Measurements from ENCODE around the gene TGM5. TPM values are rescaled to one million over a fixed set of nuclear protein-coding genes. Genes with fewer than 3 reads are reported as not detected.

TGM5 gene
- total and polyA plus RNA-seq, 2 experiments from 2014 or later = not detected

GRCh38 chr15:43277901-43278300 lies 11.2 kb upstream of the TGM5 start:
- no peak overlapping the region for H3K4me3 Mint-ChIP-seq
- no peak overlapping the region for H3K4me3 ChIP-seq
- no peak for DNase-seq (ENCODE audit: low spot score)

More at GRCh38 chr15:43277901-43278300, 11.2 kb upstream of the TGM5 start:
- H3K27me3 Mint-ChIP-seq (ENCODE audit: insufficient read depth, low read depth, poor library complexity) = peaks cover 6% of the 10 kb centered on the region
- H4K20me1 ChIP-seq (replicated peaks; ENCODE audit: insufficient read depth) = no peaks in the 10 kb centered on the region
- no peaks in the 10 kb centered on the region for H3K27me3 ChIP-seq (ENCODE audit: insufficient read depth)
- no peak overlapping the region for H3K27ac ChIP-seq (ENCODE audit: low read depth)
- no peaks in the 10 kb centered on the region for H3K36me3 Mint-ChIP-seq (ENCODE audit: low read depth)
- H3K4me2 ChIP-seq = no peak overlapping the region
- H3K9me3 Mint-ChIP-seq = no peaks in the 10 kb centered on the region
- H3K4me1 ChIP-seq (ENCODE audit: insufficient read depth) = no peaks in the 10 kb centered on the region
- H3K4me1 Mint-ChIP-seq = no peaks in the 10 kb centered on the region
- H3F3A ChIP-seq (replicated peaks; ENCODE audit: low read depth) = no peaks in the 10 kb centered on the region
- no peaks in the 10 kb centered on the region for H3K36me3 ChIP-seq (ENCODE audit: insufficient read depth)
- no peak overlapping the region for H3K27ac Mint-ChIP-seq
- no peak for TF ChIP-seq ZNF331 (CRISPR knock-in tag; IDR thresholded peaks at IDR 0.05; ENCODE audit: low read depth)
- TF ChIP-seq JUNB (IDR thresholded peaks at IDR 0.05; ENCODE audit: unreplicated experiment) = no peak
- TF ChIP-seq ZNF114 (CRISPR knock-in tag; IDR thresholded peaks at IDR 0.05) = no peak
- TF ChIP-seq NANOG (IDR thresholded peaks at IDR 0.05; ENCODE audit: borderline replicate concordance) = no peak
- no peak for TF ChIP-seq CREB1 (CRISPR knock-in tag; IDR thresholded peaks at IDR 0.05; ENCODE audit: low read depth)
- TF ChIP-seq REST (IDR thresholded peaks at IDR 0.05; ENCODE audit: unreplicated experiment) = no peak
- TF ChIP-seq ZNF462 (CRISPR knock-in tag; IDR thresholded peaks at IDR 0.05) = no peak
- no peak for TF ChIP-seq ETS1 (IDR thresholded peaks at IDR 0.05)
- no peak for TF ChIP-seq CTCF (conservative IDR thresholded peaks at IDR 0.05; ENCODE audit: low read depth in 2 of 2)
- no peak for TF ChIP-seq EZH2phosphoT487 (IDR thresholded peaks at IDR 0.05; ENCODE audit: unreplicated experiment)
- no peak for TF ChIP-seq EZH2 (IDR thresholded peaks at IDR 0.05; ENCODE audit: low read depth, unreplicated experiment)
- TF ChIP-seq POLR2AphosphoS5 (IDR thresholded peaks at IDR 0.05; ENCODE audit: low read depth) = no peak
- no peak for TF ChIP-seq STAT1 (IDR thresholded peaks at IDR 0.05; ENCODE audit: unreplicated experiment)
- no peak overlapping the region for H2AFZ ChIP-seq
- ATAC-seq = no peak
- no peaks in the 10 kb centered on the region for H3K79me2 ChIP-seq (replicated peaks; ENCODE audit: insufficient read depth)
- no peaks in the 10 kb centered on the region for H3K9me2 ChIP-seq (ENCODE audit: insufficient read depth)
